Measurements from ENCODE around the gene HIKESHI.

DNA sequence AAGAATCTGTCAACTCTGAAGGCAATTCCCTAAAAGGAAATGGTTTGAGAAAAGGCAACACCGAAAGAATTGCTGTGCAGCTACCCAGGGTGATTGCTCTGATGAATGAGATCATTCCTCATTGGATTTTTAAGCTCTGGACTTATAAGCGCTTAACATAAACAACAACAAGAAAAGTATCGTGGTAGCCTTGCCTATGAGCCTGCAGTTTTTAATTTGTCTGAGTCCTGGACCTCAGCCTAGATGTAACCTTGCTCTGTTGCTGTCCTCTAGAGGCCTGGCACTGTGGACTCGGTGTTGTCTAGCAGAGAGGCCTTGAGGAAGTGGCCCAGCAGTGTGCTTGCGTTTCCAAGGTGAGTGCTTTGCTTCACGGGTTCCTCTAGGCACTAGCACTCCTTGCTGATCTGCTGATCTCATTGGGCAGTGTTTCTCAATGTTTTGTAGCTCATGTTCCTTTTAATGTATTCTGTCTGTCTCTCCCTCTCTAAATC is 93.1 kb downstream of the HIKESHI start:
- TF ChIP-seq, protein P1, sequence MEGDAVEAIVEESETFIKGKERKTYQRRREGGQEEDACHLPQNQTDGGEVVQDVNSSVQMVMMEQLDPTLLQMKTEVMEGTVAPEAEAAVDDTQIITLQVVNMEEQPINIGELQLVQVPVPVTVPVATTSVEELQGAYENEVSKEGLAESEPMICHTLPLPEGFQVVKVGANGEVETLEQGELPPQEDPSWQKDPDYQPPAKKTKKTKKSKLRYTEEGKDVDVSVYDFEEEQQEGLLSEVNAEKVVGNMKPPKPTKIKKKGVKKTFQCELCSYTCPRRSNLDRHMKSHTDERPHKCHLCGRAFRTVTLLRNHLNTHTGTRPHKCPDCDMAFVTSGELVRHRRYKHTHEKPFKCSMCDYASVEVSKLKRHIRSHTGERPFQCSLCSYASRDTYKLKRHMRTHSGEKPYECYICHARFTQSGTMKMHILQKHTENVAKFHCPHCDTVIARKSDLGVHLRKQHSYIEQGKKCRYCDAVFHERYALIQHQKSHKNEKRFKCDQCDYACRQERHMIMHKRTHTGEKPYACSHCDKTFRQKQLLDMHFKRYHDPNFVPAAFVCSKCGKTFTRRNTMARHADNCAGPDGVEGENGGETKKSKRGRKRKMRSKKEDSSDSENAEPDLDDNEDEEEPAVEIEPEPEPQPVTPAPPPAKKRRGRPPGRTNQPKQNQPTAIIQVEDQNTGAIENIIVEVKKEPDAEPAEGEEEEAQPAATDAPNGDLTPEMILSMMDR (IDR thresholded peaks at IDR 0.05): no peak
- no peak for TF ChIP-seq POLR2A (IDR thresholded peaks at IDR 0.05)
- TF ChIP-seq POLR2AphosphoS5 (IDR thresholded peaks at IDR 0.05): no peak
- TF ChIP-seq EP300 (IDR thresholded peaks at IDR 0.05): no peak

Data from stomach (tissue), 4 donors.